GM20000 (cell line): Measurements from ENCODE around the gene MAD1L1.

ENCODE experiments used
- DNase-seq: peaks from one replicate; pipeline ENCODE4 v3.0.0; 2012; ENCODE audit warnings: low spot score
- TF ChIP-seq, protein P1 (sequence below): IDR thresholded peaks from 2 replicates; pipeline ENCODE4 v1.5.1; 2012; ENCODE audit warnings: mild to moderate bottlenecking, control low read depth; ENCODE audit errors: extremely low read depth, missing control alignments

Gene MAD1L1

DNA sequence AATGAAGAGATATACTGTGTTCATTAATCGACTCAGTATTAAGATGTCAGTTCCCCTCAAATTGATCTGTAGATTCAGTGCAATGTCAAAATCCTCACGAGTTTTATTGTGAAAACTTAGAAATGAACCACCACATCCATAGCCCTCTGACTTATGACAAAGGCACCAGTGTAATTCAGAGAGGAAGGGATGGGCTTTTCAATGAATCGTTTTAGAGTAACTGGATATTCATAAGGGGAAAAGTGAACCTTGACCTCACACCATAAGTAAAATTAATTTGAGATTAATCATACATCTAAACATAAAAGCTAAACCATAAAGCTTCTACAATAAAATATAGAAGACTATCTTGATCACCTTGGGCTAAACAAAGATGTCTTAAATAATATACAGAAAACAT, 434.6 kb downstream of the MAD1L1 start:
- TF ChIP-seq, protein P1, sequence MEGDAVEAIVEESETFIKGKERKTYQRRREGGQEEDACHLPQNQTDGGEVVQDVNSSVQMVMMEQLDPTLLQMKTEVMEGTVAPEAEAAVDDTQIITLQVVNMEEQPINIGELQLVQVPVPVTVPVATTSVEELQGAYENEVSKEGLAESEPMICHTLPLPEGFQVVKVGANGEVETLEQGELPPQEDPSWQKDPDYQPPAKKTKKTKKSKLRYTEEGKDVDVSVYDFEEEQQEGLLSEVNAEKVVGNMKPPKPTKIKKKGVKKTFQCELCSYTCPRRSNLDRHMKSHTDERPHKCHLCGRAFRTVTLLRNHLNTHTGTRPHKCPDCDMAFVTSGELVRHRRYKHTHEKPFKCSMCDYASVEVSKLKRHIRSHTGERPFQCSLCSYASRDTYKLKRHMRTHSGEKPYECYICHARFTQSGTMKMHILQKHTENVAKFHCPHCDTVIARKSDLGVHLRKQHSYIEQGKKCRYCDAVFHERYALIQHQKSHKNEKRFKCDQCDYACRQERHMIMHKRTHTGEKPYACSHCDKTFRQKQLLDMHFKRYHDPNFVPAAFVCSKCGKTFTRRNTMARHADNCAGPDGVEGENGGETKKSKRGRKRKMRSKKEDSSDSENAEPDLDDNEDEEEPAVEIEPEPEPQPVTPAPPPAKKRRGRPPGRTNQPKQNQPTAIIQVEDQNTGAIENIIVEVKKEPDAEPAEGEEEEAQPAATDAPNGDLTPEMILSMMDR = no peak
- DNase-seq = no peak

DNA sequence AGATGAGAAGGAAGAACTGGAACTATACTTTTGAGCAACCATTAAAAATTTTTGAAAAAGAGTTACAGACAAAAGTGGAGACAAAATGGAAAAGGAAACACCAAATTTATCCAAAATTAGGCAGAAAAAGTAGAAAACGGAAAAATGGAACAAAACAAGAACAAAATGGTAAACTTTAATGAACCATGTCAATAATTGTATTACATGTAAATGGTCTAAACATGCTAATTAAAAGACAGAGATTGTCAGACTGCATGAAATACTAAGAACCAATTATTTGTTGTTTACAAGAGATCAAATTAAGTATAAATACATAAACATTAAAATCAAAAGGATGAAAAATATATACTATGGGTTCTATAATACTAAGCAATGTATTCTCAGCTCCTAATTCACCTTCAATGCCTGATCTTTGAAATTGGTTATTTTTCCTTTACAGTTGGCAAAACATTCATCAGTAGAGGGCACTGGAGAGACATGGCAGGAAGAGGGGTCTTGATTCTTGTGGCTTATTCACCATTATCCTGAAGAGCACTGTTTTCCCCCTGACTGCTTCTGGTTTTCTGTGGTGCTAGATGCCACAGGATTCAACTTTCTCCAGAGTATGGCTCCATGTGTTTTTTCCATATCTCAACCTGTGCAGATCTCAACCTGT, 437.7 kb downstream of the MAD1L1 start:
- no peak for DNase-seq
- TF ChIP-seq, protein P1 = no peak

DNA sequence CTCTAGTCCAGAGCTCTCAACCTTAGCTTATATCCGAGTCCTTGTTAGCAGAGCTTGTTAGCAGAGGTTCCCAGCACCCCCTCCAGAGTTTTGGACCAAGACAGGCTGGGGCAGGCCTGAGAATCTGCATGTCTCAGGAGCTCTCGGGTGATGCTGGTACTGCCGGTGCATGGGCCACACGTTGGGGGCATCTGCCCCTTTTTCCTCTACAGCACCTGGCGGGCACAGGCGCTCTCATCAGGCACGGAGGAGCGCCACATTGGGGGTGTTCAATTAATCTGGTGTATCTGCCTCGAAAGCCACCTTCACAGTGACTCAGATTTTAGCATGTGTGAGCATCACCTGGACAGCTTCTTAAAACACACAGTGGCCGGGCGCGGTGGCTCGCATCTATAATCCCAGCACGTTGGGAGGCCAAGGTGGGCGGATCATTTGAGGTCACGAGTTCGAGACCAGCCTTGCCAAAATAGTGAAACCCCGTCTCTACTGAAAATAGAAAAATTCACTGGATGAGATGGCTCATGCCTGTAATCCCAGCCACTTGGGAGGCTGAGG, 445.0 kb downstream of the MAD1L1 start:
- TF ChIP-seq, protein P1 = no peak
- no peak for DNase-seq

DNA sequence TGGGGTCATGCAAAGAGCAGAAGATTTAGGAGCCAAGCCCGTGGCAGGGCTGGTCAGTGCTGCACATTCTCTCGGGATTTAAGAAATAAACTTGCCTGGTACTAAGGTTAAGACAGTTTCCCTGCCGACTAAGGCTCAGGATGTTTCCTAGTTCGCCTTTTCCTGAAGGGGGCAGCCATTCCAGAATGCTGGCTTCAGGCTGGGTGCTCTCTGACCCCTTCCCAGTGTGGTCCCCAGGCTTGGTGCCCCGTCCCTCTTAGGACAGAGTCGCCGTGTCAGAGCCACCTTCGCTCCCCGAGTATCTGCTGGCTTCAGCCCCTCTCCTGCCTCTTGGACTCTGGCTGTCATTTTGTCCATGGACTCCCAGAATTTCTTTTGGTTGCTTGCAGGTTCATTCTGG, 445.5 kb downstream of the MAD1L1 start:
- no peak for DNase-seq
- TF ChIP-seq, protein P1 = no peak

DNA sequence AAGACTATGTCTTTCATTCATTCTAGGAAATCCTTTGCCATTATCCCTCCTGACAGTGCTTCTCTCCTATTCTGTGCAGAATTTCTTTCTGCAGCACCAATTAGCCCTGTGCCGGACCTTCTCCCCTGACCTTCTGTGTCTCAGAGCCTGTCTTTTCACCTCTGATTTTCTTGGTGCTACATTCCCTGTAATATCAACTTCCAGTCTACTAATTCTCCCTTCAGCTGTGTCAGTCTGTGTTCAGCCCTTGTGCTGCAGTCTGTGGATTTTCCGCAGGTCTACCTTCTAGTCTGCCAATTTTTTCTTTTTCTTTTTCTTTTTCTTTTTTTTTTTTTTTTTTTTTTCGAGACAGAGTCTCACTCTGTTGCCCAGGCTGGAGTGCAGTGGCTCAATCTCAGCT, 446.9 kb downstream of the MAD1L1 start:
- TF ChIP-seq, protein P1 = no peak
- DNase-seq = no peak

DNA sequence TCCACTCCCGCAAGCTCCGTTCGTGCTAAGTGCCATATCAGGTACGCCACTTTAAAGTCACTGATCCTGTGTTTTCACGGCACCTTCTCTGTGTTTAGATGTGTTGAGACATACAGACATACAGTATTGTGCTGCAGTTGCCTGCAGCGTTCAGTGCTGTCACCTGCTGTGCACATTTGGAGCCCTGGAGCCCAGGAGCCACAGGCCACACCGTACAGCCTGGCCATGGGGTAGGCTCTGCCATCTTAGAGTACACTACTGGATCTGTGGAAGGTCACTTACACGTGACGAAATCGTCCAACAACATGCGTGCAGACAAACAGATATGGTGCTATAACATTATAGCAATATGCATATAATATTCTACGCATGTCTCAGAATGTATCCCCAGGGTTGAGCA, 451.4 kb downstream of the MAD1L1 start:
- DNase-seq = no peak
- TF ChIP-seq, protein P1 = no peak

DNA sequence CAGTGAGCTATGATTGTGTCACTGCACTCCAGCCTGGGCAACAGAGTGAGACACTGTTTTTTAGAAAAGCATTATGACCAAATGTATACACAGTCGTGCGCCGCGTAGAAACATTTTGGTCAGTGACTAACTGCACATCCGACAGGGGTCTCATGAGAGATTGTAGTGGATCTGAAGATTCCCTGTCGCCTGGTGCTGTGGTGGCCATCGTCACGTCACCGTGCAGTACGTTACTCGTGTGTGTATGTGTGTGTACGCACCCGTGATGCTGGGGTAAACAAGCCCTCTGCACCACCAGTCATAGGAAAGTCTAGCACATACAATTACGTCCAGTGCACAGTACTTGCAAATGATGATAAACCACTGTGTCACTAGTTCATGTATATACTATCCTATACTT, 453.3 kb downstream of the MAD1L1 start:
- TF ChIP-seq, protein P1 = no peak

More for the DNA sequence above, 453.3 kb downstream of the MAD1L1 start:
- no peak for DNase-seq
